Measurements from ENCODE around the gene NDUFS2.

Gene NDUFS2

GRCh38 chr1:161201836-161202712, at the start of gene NDUFS2:
Gene NDUFS2, plus strand, starts transcription at chr1:161202367. Its CDS starts 19 bp downstream, at chr1:161202386.
- intact Hi-C loops (cut with DNase I), result loop anchor here (2.0 kb wide), 1 partner anchor 25 kb away; the partner anchor contains the start of gene TOMM40L
- peak; percentile 95 to 100 (median 99) for DNase-seq

- no peak for DNase-seq
- intact Hi-C loops (cut with DNase I), result no loop called here
These were observed 49.0 kb upstream of the NDUFS2 start for GRCh38 chr1:161153176-161153575.

GRCh38 chr1:161153682-161154337, 48.4 kb upstream of the NDUFS2 start, which contains the start of gene UFC1:
Gene UFC1, plus strand, starts transcription at chr1:161153978. Its CDS starts 20 bp downstream, at chr1:161153998.
- intact Hi-C loops (cut with DNase I), result no loop called here
- DNase-seq, result peak; percentile 66 to 93 (median 85)

- DNase-seq, result peak in 1 of 42 donors; percentile 1
- intact Hi-C loops (cut with DNase I), result no loop called here
These were observed 44.3 kb upstream of the NDUFS2 start for GRCh38 chr1:161157867-161158266.

DNA sequence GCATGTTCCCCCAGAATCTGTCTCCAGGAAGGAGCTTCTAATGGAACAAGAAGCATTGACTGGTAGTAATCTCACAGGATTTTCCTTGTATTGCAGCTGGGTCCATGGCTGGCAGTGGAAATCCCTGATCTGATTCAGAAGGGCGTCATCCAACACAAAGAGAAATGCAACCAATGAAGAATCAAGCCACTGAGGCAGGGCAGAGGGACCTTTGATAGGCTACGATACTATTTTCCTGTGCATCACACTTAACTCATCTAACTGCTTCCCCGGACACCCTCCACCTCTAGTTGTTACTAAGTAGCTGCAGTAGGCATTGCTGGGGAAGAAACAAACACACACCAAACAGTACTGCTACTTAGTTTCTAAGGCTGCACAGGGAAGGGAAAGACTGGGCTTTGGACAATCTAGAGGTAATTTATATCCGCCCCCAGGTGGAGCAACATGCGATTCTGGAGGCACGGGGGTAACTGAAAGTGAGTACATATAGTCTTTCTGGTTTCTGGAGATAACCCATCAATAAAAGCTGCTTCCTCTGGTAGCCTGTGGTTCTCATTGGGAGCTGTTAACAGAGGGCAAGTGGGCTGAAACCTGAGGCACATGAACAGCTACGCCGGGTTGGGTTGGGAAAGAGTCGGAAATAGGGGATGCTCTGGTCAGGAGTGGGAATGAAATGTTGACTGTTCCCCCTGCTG, 43.7 kb upstream of the NDUFS2 start:
- intact Hi-C loops (cut with DNase I), result no loop called here
- DNase-seq, result peak in 1 of 42 donors; percentile 16

- DNase-seq, result peak; percentile 88 to 98 (median 95)
- intact Hi-C loops (cut with DNase I), result no loop called here
These were observed 42.9 kb upstream of the NDUFS2 start, which contains the start of gene USP21 for GRCh38 chr1:161159087-161159912. Gene USP21, plus strand, starts transcription at chr1:161159500. Its CDS starts 1,141 bp downstream, at chr1:161160641.

DNA sequence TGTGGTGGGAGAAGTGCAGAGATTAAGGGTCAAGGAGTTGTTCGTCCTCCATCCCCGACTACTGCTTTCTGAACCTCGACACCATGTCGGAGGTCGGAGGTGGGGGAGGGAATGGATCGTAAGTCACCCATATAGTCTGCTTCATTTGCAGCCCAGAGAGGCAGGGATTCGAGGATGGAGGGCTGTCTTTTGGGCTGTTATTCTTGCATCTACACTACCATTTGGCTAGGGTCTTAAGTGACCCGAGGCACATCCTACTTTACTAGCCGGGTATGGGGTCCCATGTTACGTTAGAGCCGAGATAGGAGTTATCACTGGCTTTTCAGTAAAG, 42.3 kb upstream of the NDUFS2 start:
- peak in 1 of 42 donors; percentile 16 for DNase-seq
- intact Hi-C loops (cut with DNase I), result no loop called here

- intact Hi-C loops (cut with DNase I), result no loop called here
- DNase-seq, result peak in 1 of 42 donors; percentile 33
These were observed 41.5 kb upstream of the NDUFS2 start for GRCh38 chr1:161160671-161161145.

- DNase-seq, result peak in 1 of 42 donors; percentile 3
- intact Hi-C loops (cut with DNase I), result no loop called here
These were observed 40.5 kb upstream of the NDUFS2 start for GRCh38 chr1:161161652-161162051.

GRCh38 chr1:161162052-161162451, 40.1 kb upstream of the NDUFS2 start:
- DNase-seq, result peak in 1 of 42 donors; percentile 12
- intact Hi-C loops (cut with DNase I), result no loop called here

- peak in 1 of 42 donors; percentile 18 for DNase-seq
- intact Hi-C loops (cut with DNase I), result no loop called here
These were observed 39.4 kb upstream of the NDUFS2 start for GRCh38 chr1:161162806-161163205.

DNA sequence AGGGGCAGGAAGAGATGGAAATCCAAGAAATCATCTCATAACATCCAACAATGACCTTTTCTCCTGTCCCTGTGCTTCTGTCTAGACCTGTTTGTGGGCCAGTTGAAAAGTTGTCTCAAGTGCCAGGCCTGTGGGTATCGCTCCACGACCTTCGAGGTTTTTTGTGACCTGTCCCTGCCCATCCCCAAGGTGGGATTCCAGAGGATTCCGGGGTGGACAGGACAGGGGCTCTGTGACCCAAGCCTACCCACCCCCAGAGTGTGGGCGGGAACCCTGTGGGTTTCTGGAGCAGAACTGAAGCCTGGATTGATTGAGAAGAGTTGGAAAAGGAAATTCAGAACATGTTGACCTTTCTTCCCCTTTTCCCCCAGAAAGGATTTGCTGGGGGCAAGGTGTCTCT, 38.4 kb upstream of the NDUFS2 start:
- intact Hi-C loops (cut with DNase I), result no loop called here
- DNase-seq, result no peak

GRCh38 chr1:161164901-161165610, 37.1 kb upstream of the NDUFS2 start:
- intact Hi-C loops (cut with DNase I), result no loop called here
- no peak for DNase-seq

DNA sequence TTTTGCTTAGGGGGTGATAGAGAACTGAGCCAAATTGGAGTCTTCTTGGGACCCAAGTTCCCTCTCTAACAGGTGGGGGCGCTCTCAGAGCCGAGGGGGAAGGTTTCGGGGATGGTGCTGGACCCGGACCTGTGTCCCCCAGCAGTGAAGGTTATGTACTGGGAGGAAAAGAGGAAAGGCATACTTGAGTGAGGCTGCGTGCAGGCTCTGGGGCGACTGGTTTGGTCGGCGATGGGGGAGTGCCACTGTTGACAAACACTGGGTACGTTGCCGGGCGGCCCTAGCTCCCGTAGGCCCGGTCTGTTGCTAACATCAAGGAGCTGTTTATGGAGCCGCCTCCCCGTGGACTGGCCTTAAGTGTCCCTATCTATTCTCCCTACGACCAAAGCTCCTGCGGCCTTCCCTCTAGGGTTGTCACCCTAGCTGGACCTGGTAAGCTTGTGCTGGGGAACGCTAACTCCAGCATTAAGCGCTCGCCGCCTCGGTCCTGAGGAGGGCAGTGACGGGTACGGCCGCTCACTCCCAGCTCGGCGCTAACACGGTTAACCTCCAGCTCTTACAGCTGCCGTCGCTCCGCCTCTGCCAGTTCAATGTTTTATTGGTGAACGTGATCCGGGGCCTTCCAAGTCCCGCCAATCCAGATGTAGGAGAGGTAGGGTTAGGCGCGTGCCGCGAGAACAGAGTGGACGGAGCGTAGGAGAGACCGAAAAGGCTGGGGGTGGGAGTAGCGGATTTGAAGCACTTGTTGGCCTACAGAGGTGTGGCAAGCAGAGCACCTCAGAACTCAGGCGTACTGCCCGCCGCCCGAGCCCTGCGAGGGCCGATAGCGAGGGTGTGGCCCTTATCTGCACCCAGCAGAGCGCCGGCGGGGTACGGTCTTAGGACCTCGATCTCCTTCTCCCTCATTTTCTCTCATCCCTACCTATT, 36.2 kb upstream of the NDUFS2 start, which contains the start of gene PPOX:
PPOX (plus strand) TSS at position 685 of the 927 bp plus-strand sequence. CDS start 422 bp downstream, outside the sequence.
- intact Hi-C loops (cut with DNase I), result no loop called here
- peak; percentile 94 to 99 (median 98) for DNase-seq

- peak in 6 of 42 donors; percentile 20 to 46 (median 37) for DNase-seq
These were observed 35.3 kb upstream of the NDUFS2 start for GRCh38 chr1:161166669-161167548.

GRCh38 chr1:161168906-161169305, 33.3 kb upstream of the NDUFS2 start:
- no peak for DNase-seq
- intact Hi-C loops (cut with DNase I), result no loop called here

More at GRCh38 chr1:161166669-161167548, 35.3 kb upstream of the NDUFS2 start:
- intact Hi-C loops (cut with DNase I), result no loop called here

All from head of caudate nucleus (tissue), 42 donors.